ENCODE results near the gene PITX3.

- TF ChIP-seq EZH2 (IDR thresholded peaks at IDR 0.05; ENCODE audit: low read depth, unreplicated experiment) (no peak), REST (IDR thresholded peaks at IDR 0.05; ENCODE audit: unreplicated experiment) (no peak), POLR2AphosphoS5 (IDR thresholded peaks at IDR 0.05; ENCODE audit: low read depth) (no peak)
Measured at GRCh38 chr10:102237711-102238252, 3.5 kb downstream of the PITX3 start.
